ENCODE measurements around the gene RAB31. TPM values are rescaled to one million over a fixed set of nuclear protein-coding genes. Genes with fewer than 3 reads are reported as not detected.

Gene RAB31
- total RNA-seq, 1 experiment from 2014 or later: 6.1 TPM

GRCh38 chr18:9683418-9684396 is 24.4 kb upstream of the RAB31 start:
- intact Hi-C loops (cut with micrococcal nuclease; ENCODE audit: unreplicated experiment): loop anchor here (10.0 kb wide), 1 partner anchor 261 kb away; no protein-coding TSS in a partner anchor
- H3K27ac ChIP-seq (ENCODE audit: low read depth, low read length, poor library complexity, severe bottlenecking): no peak overlapping the region
- no peak overlapping the region for H3K4me3 ChIP-seq (ENCODE audit: low read depth, low read length, poor library complexity, severe bottlenecking)
- H3K27me3 ChIP-seq (replicated peaks; ENCODE audit: insufficient read depth, low read depth, low read length, poor library complexity): no peaks in the 10 kb centered on the region
- peaks cover 4% of the 10 kb centered on the region for H3K4me1 ChIP-seq (ENCODE audit: insufficient read depth, low read length, poor library complexity, severe bottlenecking)
- TF ChIP-seq CTCF (conservative IDR thresholded peaks at IDR 0.05; ENCODE audit: low read depth, low read length) (peak; percentile 53), EZH2 (IDR thresholded peaks at IDR 0.05; ENCODE audit: borderline replicate concordance, low read depth, low read length, poor library complexity, severe bottlenecking) (no peak)
- no peaks in the 10 kb centered on the region for H3K36me3 ChIP-seq (ENCODE audit: insufficient read depth, low read length, poor library complexity, severe bottlenecking)
- CTCF ChIA-PET: interaction anchor here (0.6 kb wide), 1 partner anchor 8 kb away, joined by 3 read pairs; no protein-coding TSS in a partner anchor
- BruUV-seq (replicated peaks): no TSS peak
- POLR2A ChIA-PET (ENCODE audit: low non-redundant PET): no interaction called here
- no peaks in the 10 kb centered on the region for H3K9me3 ChIP-seq (ENCODE audit: low read depth, low read length, poor library complexity, severe bottlenecking)
- DNase-seq (ENCODE audit: low spot score): peak; percentile 70

- TF ChIP-seq EZH2 (IDR thresholded peaks at IDR 0.05; ENCODE audit: borderline replicate concordance, low read depth, low read length, poor library complexity, severe bottlenecking): no peak
- no peak for TF ChIP-seq CTCF (conservative IDR thresholded peaks at IDR 0.05; ENCODE audit: low read depth, low read length)
- CTCF ChIA-PET: no interaction called here
- no TSS peak for BruUV-seq (replicated peaks)
Observed at GRCh38 chr18:9684881-9685614, 23.1 kb upstream of the RAB31 start.

GRCh38 chr18:9685615-9685890 is 22.5 kb upstream of the RAB31 start:
- intact Hi-C loops (cut with micrococcal nuclease; ENCODE audit: unreplicated experiment): loop anchor here (10.0 kb wide), 1 partner anchor 259 kb away; no protein-coding TSS in a partner anchor
- no TSS peak for BruUV-seq (replicated peaks)
- no peak overlapping the region for H3K27ac ChIP-seq (ENCODE audit: low read depth, low read length, poor library complexity, severe bottlenecking)
- H3K4me3 ChIP-seq (ENCODE audit: low read depth, low read length, poor library complexity, severe bottlenecking): no peak overlapping the region
- H3K9me3 ChIP-seq (ENCODE audit: low read depth, low read length, poor library complexity, severe bottlenecking): no peaks in the 10 kb centered on the region
- no peaks in the 10 kb centered on the region for H3K27me3 ChIP-seq (replicated peaks; ENCODE audit: insufficient read depth, low read depth, low read length, poor library complexity)
- ChIA-PET CTCF (no interaction called here), POLR2A (ENCODE audit: low non-redundant PET) (no interaction called here)
- no peak for DNase-seq (ENCODE audit: low spot score)
- no peaks in the 10 kb centered on the region for H3K36me3 ChIP-seq (ENCODE audit: insufficient read depth, low read length, poor library complexity, severe bottlenecking)
- TF ChIP-seq CTCF (conservative IDR thresholded peaks at IDR 0.05; ENCODE audit: low read depth, low read length) (no peak), EZH2 (IDR thresholded peaks at IDR 0.05; ENCODE audit: borderline replicate concordance, low read depth, low read length, poor library complexity, severe bottlenecking) (no peak)
- H3K4me1 ChIP-seq (ENCODE audit: insufficient read depth, low read length, poor library complexity, severe bottlenecking): peaks cover 4% of the 10 kb centered on the region

More at GRCh38 chr18:9684881-9685614, 23.1 kb upstream of the RAB31 start:
- no peaks in the 10 kb centered on the region for H3K27me3 ChIP-seq (replicated peaks; ENCODE audit: insufficient read depth, low read depth, low read length, poor library complexity)
- intact Hi-C loops (cut with micrococcal nuclease; ENCODE audit: unreplicated experiment): loop anchor here (10.0 kb wide), 1 partner anchor 260 kb away; no protein-coding TSS in a partner anchor
- H3K4me1 ChIP-seq (ENCODE audit: insufficient read depth, low read length, poor library complexity, severe bottlenecking): peaks cover 4% of the 10 kb centered on the region
- POLR2A ChIA-PET (ENCODE audit: low non-redundant PET): no interaction called here
- no peak overlapping the region for H3K27ac ChIP-seq (ENCODE audit: low read depth, low read length, poor library complexity, severe bottlenecking)
- H3K4me3 ChIP-seq (ENCODE audit: low read depth, low read length, poor library complexity, severe bottlenecking): no peak overlapping the region
- no peaks in the 10 kb centered on the region for H3K36me3 ChIP-seq (ENCODE audit: insufficient read depth, low read length, poor library complexity, severe bottlenecking)
- DNase-seq (ENCODE audit: low spot score): no peak
- H3K9me3 ChIP-seq (ENCODE audit: low read depth, low read length, poor library complexity, severe bottlenecking): no peaks in the 10 kb centered on the region
